ENCODE data around the gene FAM135A. TPM values are rescaled to one million over a fixed set of nuclear protein-coding genes. Genes with fewer than 3 reads are reported as not detected.

The FAM135A gene
- total and polyA plus RNA-seq, 11 donors: 6.0 to 14.9 (median 12.0) TPM

DNA sequence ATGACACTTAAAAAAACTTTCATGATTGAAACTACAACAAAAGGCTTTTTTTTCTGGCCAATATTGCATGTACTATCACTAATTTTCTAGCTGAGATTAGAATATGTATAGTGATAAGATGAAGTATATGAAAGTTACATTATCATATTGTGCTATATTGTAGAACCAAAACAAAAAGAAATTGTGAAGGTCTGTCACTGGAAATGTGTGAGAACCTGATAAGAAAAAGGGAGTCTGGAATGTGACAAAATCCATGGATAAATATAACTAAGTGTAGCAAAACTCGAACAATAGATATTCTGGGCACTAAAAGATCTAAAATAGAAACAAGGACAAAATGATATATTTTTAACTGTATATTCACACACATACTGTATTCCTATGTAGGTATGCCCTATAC, 36.7 kb upstream of the FAM135A start:
- TF ChIP-seq POLR2A (IDR thresholded peaks at IDR 0.05) (no peak), CTCF (IDR thresholded peaks at IDR 0.05) (no peak)
- Histone ChIP-seq H3K9me3 (no peaks in the 10 kb centered on the region), H3K27me3 (no peaks in the 10 kb centered on the region), H3K36me3 (no peaks in the 10 kb centered on the region), H3K4me3 (no peak overlapping the region), H3K27ac (no peak overlapping the region), H3K4me1 (no peaks in the 10 kb centered on the region)
- 6 to 13% (median 9%) methylated on average over 1 of the region's 1 CpG for WGBS, 4 donors
- DNase-seq (no peak), ATAC-seq (no peak)
- intact Hi-C loops (cut with DNase I): loop anchor here in 3 of 10 donors (5.0 to 10.0 kb wide), 3 partner anchors 152 to 638 kb away; no protein-coding TSS in a partner anchor

DNA sequence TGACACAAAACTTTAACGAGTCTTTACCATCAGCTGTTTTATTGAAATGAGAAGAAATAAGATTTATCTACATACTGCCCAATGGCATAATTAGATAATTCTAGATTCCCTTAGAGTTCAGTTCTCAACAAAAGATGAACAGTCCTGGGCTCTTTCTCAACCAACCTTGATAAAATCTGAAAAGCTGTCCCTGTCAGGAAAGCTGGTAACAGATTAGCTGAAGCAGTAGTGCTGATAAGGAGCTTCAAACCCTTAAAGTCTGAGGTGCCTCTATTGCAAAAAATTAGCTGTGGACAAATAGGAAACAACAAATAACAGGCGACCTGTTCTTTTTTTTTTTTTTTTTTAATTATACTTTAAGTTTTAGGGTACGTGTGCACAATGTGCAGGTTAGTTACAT, 35.9 kb upstream of the FAM135A start:
- WGBS, 4 donors: 56 to 72% (median 70%) methylated on average over 3 of the region's 3 CpGs
- Histone ChIP-seq H3K27ac (no peak overlapping the region), H3K4me3 (no peak overlapping the region), H3K4me1 (no peaks in the 10 kb centered on the region), H3K27me3 (no peaks in the 10 kb centered on the region), H3K36me3 (no peaks in the 10 kb centered on the region), H3K9me3 (no peaks in the 10 kb centered on the region)
- ATAC-seq (no peak), DNase-seq (no peak)
- intact Hi-C loops (cut with DNase I): loop anchor here in 3 of 10 donors (5.0 to 10.0 kb wide), 3 partner anchors 153 to 637 kb away; no protein-coding TSS in a partner anchor
- TF ChIP-seq CTCF (IDR thresholded peaks at IDR 0.05) (no peak), POLR2A (IDR thresholded peaks at IDR 0.05) (no peak)

DNA sequence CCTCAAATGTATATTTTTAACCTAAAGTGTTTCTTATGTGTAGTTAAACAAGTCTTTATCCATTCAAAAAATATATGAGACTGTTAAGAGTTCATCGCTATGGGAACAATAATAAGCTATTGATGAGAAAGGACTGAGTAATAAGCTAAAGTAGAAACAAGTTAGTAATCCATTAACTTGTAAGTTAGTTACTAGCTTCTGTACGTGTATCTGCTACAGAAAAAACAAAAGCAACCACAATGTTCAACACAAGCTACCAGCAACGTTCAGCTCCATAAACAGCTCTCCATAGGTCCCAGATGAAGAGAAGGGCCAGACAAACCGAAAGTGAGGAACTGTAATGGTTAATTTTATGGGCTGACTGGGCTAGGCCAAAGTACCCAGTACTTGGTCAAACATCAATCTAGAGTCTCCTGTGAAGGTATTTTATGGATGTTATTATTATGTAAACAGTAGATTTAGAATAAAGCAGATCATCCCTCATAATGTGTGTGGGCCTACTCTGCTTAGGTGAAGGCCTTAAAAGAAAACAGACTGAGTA, 33.8 kb upstream of the FAM135A start:
- ATAC-seq: no peak
- TF ChIP-seq CTCF (IDR thresholded peaks at IDR 0.05) (no peak), POLR2A (IDR thresholded peaks at IDR 0.05) (no peak)

DNA sequence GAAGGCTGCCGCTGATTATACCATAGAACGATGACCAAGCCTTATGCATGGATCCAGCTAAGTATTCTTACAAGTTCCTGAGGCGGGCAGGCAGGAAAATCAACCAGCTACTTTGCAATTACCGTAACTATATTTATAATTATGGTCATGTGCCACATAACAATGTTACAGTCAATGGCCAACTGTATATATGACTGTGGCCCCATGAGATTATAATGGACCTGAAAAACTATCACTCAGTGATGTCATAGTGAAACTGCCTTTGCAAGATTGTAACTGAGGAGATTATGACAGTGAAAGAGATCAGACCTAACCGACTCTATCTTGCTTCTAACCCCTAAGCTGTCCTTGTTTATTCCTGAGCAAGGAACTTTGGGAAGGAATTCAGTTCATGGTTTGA, 33.1 kb upstream of the FAM135A start:
- TF ChIP-seq CTCF (IDR thresholded peaks at IDR 0.05) (no peak), POLR2A (IDR thresholded peaks at IDR 0.05) (no peak)
- ATAC-seq: no peak

More for the DNA sequence above, 33.8 kb upstream of the FAM135A start:
- Histone ChIP-seq H3K4me1 (no peaks in the 10 kb centered on the region), H3K9me3 (no peaks in the 10 kb centered on the region), H3K27me3 (no peaks in the 10 kb centered on the region), H3K4me3 (no peak overlapping the region), H3K36me3 (no peaks in the 10 kb centered on the region), H3K27ac (no peak overlapping the region)
- DNase-seq: no peak
- intact Hi-C loops (cut with DNase I): loop anchor here in 4 of 10 donors (5.0 to 10.0 kb wide), 3 partner anchors 155 to 635 kb away; no protein-coding TSS in a partner anchor
- 81 to 86% (median 83%) methylated on average over 4 of the region's 4 CpGs for WGBS, 4 donors

More for the DNA sequence above, 33.1 kb upstream of the FAM135A start:
- no peaks in the 10 kb centered on the region for H3K4me1 ChIP-seq
- no peak for DNase-seq
- H3K4me3 ChIP-seq: no peak overlapping the region
- no peaks in the 10 kb centered on the region for H3K9me3 ChIP-seq
- 75 to 88% (median 81%) methylated on average over 5 of the region's 5 CpGs for WGBS, 4 donors
- intact Hi-C loops (cut with DNase I): loop anchor here in 1 of 10 donors (10.0 kb wide), 1 partner anchor 635 kb away; no protein-coding TSS in a partner anchor
- H3K27me3 ChIP-seq: peaks cover 0 to 3% (median 0%) of the 10 kb centered on the region in 9 donors
- no peak overlapping the region for H3K27ac ChIP-seq
- H3K36me3 ChIP-seq: no peaks in the 10 kb centered on the region
